RWPE2 (cell line): ENCODE measurements around the gene CNOT2.

ENCODE experiments used
- ATAC-seq: fragments of 200-7000 bp; cut with Tn5 transposase; 3 replicates; pipeline ENCODE4 v1.9.1; 2021; ENCODE audit warnings: low read depth
- DNase-seq: peaks from one replicate; pipeline ENCODE4 v3.0.0-alpha.2; 2020; ENCODE audit warnings: low spot score
- H3K27ac ChIP-seq: fragments of 450-650 bp; 2 replicates; pipeline ENCODE4 v1.5.1; 2017; ENCODE audit warnings: mild to moderate bottlenecking; ENCODE audit not compliant: poor library complexity, severe bottlenecking
- H3K27me3 ChIP-seq: fragments of 250-450 bp; sonication (Bioruptor Pico); 2 replicates; pipeline ENCODE4 v1.5.1; 2021; ENCODE audit warnings: mild to moderate bottlenecking, moderate library complexity; ENCODE audit not compliant: insufficient read depth, poor library complexity, severe bottlenecking
- H3K36me3 ChIP-seq: fragments of 250-450 bp; sonication (Bioruptor Pico); 2 replicates; pipeline ENCODE4 v1.5.1; 2020; ENCODE audit warnings: low read depth, mild to moderate bottlenecking, moderate library complexity
- H3K4me1 ChIP-seq: fragments of 250-450 bp; sonication (Bioruptor Pico); 2 replicates; pipeline ENCODE4 v1.5.1; 2021; ENCODE audit warnings: mild to moderate bottlenecking, moderate library complexity; ENCODE audit not compliant: insufficient read depth, poor library complexity, severe bottlenecking
- H3K4me3 ChIP-seq: fragments of 250-450 bp; sonication (Bioruptor Pico); 2 replicates; pipeline ENCODE4 v1.5.1; 2021; ENCODE audit warnings: mild to moderate bottlenecking, moderate library complexity; ENCODE audit not compliant: severe bottlenecking
- H3K9me3 ChIP-seq: fragments of 250-450 bp; sonication (Bioruptor Pico); 2 replicates; pipeline ENCODE4 v1.5.1; 2021; ENCODE audit warnings: mild to moderate bottlenecking, moderate library complexity; ENCODE audit not compliant: severe bottlenecking
- CTCF ChIP-seq: fragments of 450-650 bp; IDR thresholded peaks from one replicate; pipeline ENCODE4 v1.5.1; 2017; ENCODE audit warnings: mild to moderate bottlenecking, moderate library complexity; ENCODE audit not compliant: poor library complexity, severe bottlenecking

CNOT2 gene

GRCh38 chr12:70214972-70215617 is 28.1 kb upstream of the CNOT2 start:
- H3K36me3 ChIP-seq, result no peaks in the 10 kb centered on the region
- no peak for TF ChIP-seq CTCF
- H3K27ac ChIP-seq, result no peak overlapping the region
- DNase-seq, result no peak
- no peaks in the 10 kb centered on the region for H3K27me3 ChIP-seq
- H3K9me3 ChIP-seq, result peaks cover 10% of the 10 kb centered on the region
- no peaks in the 10 kb centered on the region for H3K4me1 ChIP-seq
- ATAC-seq, result no peak
- H3K4me3 ChIP-seq, result no peak overlapping the region

GRCh38 chr12:70217416-70217815 is 25.8 kb upstream of the CNOT2 start:
- Histone ChIP-seq H3K27ac (no peak overlapping the region), H3K27me3 (no peaks in the 10 kb centered on the region), H3K4me1 (no peaks in the 10 kb centered on the region), H3K4me3 (no peak overlapping the region), H3K9me3 (peaks cover 10% of the 10 kb centered on the region), H3K36me3 (no peaks in the 10 kb centered on the region)
- no peak for ATAC-seq
- DNase-seq, result no peak
- TF ChIP-seq CTCF, result no peak

- Histone ChIP-seq H3K9me3 (no peaks in the 10 kb centered on the region), H3K27me3 (no peaks in the 10 kb centered on the region), H3K4me1 (no peaks in the 10 kb centered on the region), H3K36me3 (no peaks in the 10 kb centered on the region), H3K4me3 (no peak overlapping the region), H3K27ac (no peak overlapping the region)
- no peak for DNase-seq
- no peak for ATAC-seq
- TF ChIP-seq CTCF, result no peak
Observed at GRCh38 chr12:70221626-70222025, 21.6 kb upstream of the CNOT2 start.

GRCh38 chr12:70227911-70228310 is 15.3 kb upstream of the CNOT2 start:
- no peak for ATAC-seq
- no peaks in the 10 kb centered on the region for H3K4me1 ChIP-seq
- DNase-seq, result no peak
- TF ChIP-seq CTCF, result no peak
- H3K27me3 ChIP-seq, result no peaks in the 10 kb centered on the region
- H3K9me3 ChIP-seq, result no peaks in the 10 kb centered on the region
- no peak overlapping the region for H3K27ac ChIP-seq
- no peaks in the 10 kb centered on the region for H3K36me3 ChIP-seq
- no peak overlapping the region for H3K4me3 ChIP-seq

- DNase-seq (no peak), ATAC-seq (no peak)
- no peaks in the 10 kb centered on the region for H3K27me3 ChIP-seq
- H3K4me3 ChIP-seq, result no peak overlapping the region
- TF ChIP-seq CTCF, result no peak
- H3K4me1 ChIP-seq, result no peaks in the 10 kb centered on the region
- no peak overlapping the region for H3K27ac ChIP-seq
- H3K9me3 ChIP-seq, result no peaks in the 10 kb centered on the region
- no peaks in the 10 kb centered on the region for H3K36me3 ChIP-seq
Observed at GRCh38 chr12:70230934-70231606, 12.2 kb upstream of the CNOT2 start.
